GM23338 (cell line): ENCODE results near the gene HAT1. TPM values are rescaled to one million over a fixed set of nuclear protein-coding genes. Genes with fewer than 3 reads are reported as not detected.

Source experiments
- POLR2AphosphoS5 ChIP-seq: IDR thresholded peaks from 2 replicates; pipeline ENCODE4 v1.6.1; 2016; ENCODE audit warnings: antibody characterized with exemption, low read depth
- ZNF462 ChIP-seq: fragments of 250-450 bp; sonication (Bioruptor Pico); IDR thresholded peaks from 2 replicates; pipeline ENCODE4 v1.5.0; 2020; ENCODE audit warnings: mild to moderate bottlenecking, moderate library complexity
- polyA plus RNA-seq: library from polyadenylated mRNA; unstranded; fragments of >200 nt; fragmentation: Nextera tagmentation; extraction: Ambion mirVana; gene quantifications from 2 replicates; pipeline ENCODE4 v1.2.1, GENCODE V29; 2016
- total RNA-seq: library from RNA; depleted of rRNA; stranded (reverse); fragments of >200 nt; shearing (Covaris generic); gene quantifications from 2 replicates; pipeline ENCODE4 v1.2.3, GENCODE V29; 2014; rRNA removed

HAT1 gene
- total and polyA plus RNA-seq, 2 experiments from 2014 or later, result 67.2 to 67.5 TPM

DNA sequence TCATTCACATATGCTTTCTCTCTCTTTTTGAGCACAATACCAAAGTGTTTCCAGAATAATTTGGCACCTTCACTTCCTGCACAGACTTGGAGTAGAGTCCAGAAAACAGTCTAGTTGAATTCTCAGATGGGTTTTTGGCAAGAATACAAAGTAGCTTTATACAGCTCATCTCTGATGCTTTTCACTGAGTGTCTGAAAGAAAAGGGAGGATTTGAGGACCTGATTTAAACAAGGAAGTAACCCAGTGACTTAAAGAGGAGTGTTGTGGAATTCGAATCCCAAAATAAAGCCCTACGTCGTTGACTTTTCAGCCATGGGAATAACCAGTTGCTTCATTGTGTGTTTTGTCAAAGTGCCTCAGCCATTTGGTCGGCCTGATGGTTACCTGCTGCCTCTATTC is 109.3 kb downstream of the HAT1 start (continued):
- TF ChIP-seq ZNF462 (CRISPR knock-in tag), result no peak
- no peak for TF ChIP-seq POLR2AphosphoS5

Other genes starting within 250 kb of the HAT1 start
- gene DYNC1I2, start 235.0 kb upstream of the HAT1 start, total RNA-seq, result 68.0 and 79.4 TPM in 2 replicates
- gene DYNC1I2, start 235.0 kb upstream of the HAT1 start, polyA plus RNA-seq, result 102 and 110 TPM in 2 replicates
- gene SLC25A12, start 28.2 kb upstream of the HAT1 start, total RNA-seq, result 10.7 and 14.8 TPM in 2 replicates
- 4.8 and 6.2 TPM in 2 replicates for gene SLC25A12, start 28.2 kb upstream of the HAT1 start, polyA plus RNA-seq
- 15.5 and 19.4 TPM in 2 replicates for gene METAP1D, start 77.5 kb downstream of the HAT1 start, total RNA-seq
- gene METAP1D, start 77.5 kb downstream of the HAT1 start, polyA plus RNA-seq, result 11.9 and 12.8 TPM in 2 replicates
- gene DLX1, start 163.0 kb downstream of the HAT1 start, total RNA-seq, result not detected in 2 replicates
- not detected in 2 replicates for gene DLX1, start 163.0 kb downstream of the HAT1 start, polyA plus RNA-seq
- gene DLX2, start 180.4 kb downstream of the HAT1 start, total RNA-seq, result 0.16 and 0.24 TPM in 2 replicates
- 0.08 and 0.19 TPM in 2 replicates for gene DLX2, start 180.4 kb downstream of the HAT1 start, polyA plus RNA-seq